ENCODE data around the gene RAD54L.

Gene RAD54L

GRCh38 chr1:46215504-46215903 is 32.1 kb upstream of the RAD54L start:
- Histone ChIP-seq H3K9me2 (replicated peaks; ENCODE audit: insufficient read depth, low read length) (no peaks in the 10 kb centered on the region), H3K4me3 (ENCODE audit: insufficient read depth, low read length, poor library complexity, severe bottlenecking) (no peak overlapping the region)
- no peak for TF ChIP-seq EZH2phosphoT487 (conservative IDR thresholded peaks at IDR 0.05; ENCODE audit: low read length)
- TF ChIP-seq CTCF (IDR thresholded peaks at IDR 0.05; ENCODE audit: insufficient read depth, low read length, poor library complexity, severe bottlenecking), result no peak

GRCh38 chr1:46218443-46218842 is 29.1 kb upstream of the RAD54L start:
- Histone ChIP-seq H3K4me3 (ENCODE audit: insufficient read depth, low read length, poor library complexity, severe bottlenecking) (no peak overlapping the region), H3K36me3 (ENCODE audit: low read length) (no peaks in the 10 kb centered on the region), H3K27me3 (ENCODE audit: low read length) (no peaks in the 10 kb centered on the region), H3K27ac (ENCODE audit: low read depth, low read length) (no peak overlapping the region), H3F3A (ENCODE audit: insufficient read depth) (no peaks in the 10 kb centered on the region), H3K4me2 (ENCODE audit: low read depth, low read length, poor library complexity, severe bottlenecking) (no peak overlapping the region), H4K20me1 (ENCODE audit: low read depth, low read length) (no peaks in the 10 kb centered on the region), H3K79me2 (ENCODE audit: insufficient read depth, low read length) (no peaks in the 10 kb centered on the region), H3K9me3 (ENCODE audit: insufficient read depth, low read length) (no peaks in the 10 kb centered on the region), H3K9me2 (replicated peaks; ENCODE audit: insufficient read depth, low read length) (no peaks in the 10 kb centered on the region), H3K9ac (ENCODE audit: low read length) (no peak overlapping the region), H2AFZ (ENCODE audit: low read depth, low read length, severe bottlenecking) (no peak overlapping the region)
- no peak for TF ChIP-seq EZH2phosphoT487 (conservative IDR thresholded peaks at IDR 0.05; ENCODE audit: low read length)
- TF ChIP-seq CTCF (IDR thresholded peaks at IDR 0.05; ENCODE audit: insufficient read depth, low read length, poor library complexity, severe bottlenecking), result no peak

More at GRCh38 chr1:46215504-46215903, 32.1 kb upstream of the RAD54L start:
- H3K27ac ChIP-seq (ENCODE audit: low read depth, low read length), result no peak overlapping the region
- no peaks in the 10 kb centered on the region for H4K20me1 ChIP-seq (ENCODE audit: low read depth, low read length)
- H3K79me2 ChIP-seq (ENCODE audit: insufficient read depth, low read length), result no peaks in the 10 kb centered on the region
- H3F3A ChIP-seq (ENCODE audit: insufficient read depth), result no peaks in the 10 kb centered on the region
- no peaks in the 10 kb centered on the region for H3K9me3 ChIP-seq (ENCODE audit: insufficient read depth, low read length)
- no peaks in the 10 kb centered on the region for H3K27me3 ChIP-seq (ENCODE audit: low read length)
- H3K4me2 ChIP-seq (ENCODE audit: low read depth, low read length, poor library complexity, severe bottlenecking), result no peak overlapping the region
- no peaks in the 10 kb centered on the region for H3K36me3 ChIP-seq (ENCODE audit: low read length)
- no peak overlapping the region for H3K9ac ChIP-seq (ENCODE audit: low read length)
- no peak overlapping the region for H2AFZ ChIP-seq (ENCODE audit: low read depth, low read length, severe bottlenecking)

- Histone ChIP-seq H3K9me3 (ENCODE audit: insufficient read depth, low read length) (no peaks in the 10 kb centered on the region), H4K20me1 (ENCODE audit: low read depth, low read length) (no peaks in the 10 kb centered on the region), H3K36me3 (ENCODE audit: low read length) (no peaks in the 10 kb centered on the region), H3K27me3 (ENCODE audit: low read length) (no peaks in the 10 kb centered on the region), H3K79me2 (ENCODE audit: insufficient read depth, low read length) (no peaks in the 10 kb centered on the region), H3K9ac (ENCODE audit: low read length) (no peak overlapping the region), H3K9me2 (replicated peaks; ENCODE audit: insufficient read depth, low read length) (no peaks in the 10 kb centered on the region), H3K4me3 (ENCODE audit: insufficient read depth, low read length, poor library complexity, severe bottlenecking) (no peak overlapping the region), H3K27ac (ENCODE audit: low read depth, low read length) (no peak overlapping the region), H2AFZ (ENCODE audit: low read depth, low read length, severe bottlenecking) (no peak overlapping the region), H3F3A (ENCODE audit: insufficient read depth) (no peaks in the 10 kb centered on the region), H3K4me2 (ENCODE audit: low read depth, low read length, poor library complexity, severe bottlenecking) (no peak overlapping the region)
- no peak for TF ChIP-seq CTCF (IDR thresholded peaks at IDR 0.05; ENCODE audit: insufficient read depth, low read length, poor library complexity, severe bottlenecking)
- TF ChIP-seq EZH2phosphoT487 (conservative IDR thresholded peaks at IDR 0.05; ENCODE audit: low read length), result no peak
Measured at GRCh38 chr1:46219551-46220520, 27.7 kb upstream of the RAD54L start.
